NCI-H146 treated with DMSO at 0.1 percent for 48 hours (cell line): ENCODE data around the gene APBB1IP.
"Not testable (repeated sequence)": the region's sequence is repeated elsewhere in the genome, so short reads cannot be mapped to it uniquely, and the experiment has no call there.

Source experiments
- DNase-seq: peaks from one replicate; lab custom pipeline; 2025; ENCODE audit not compliant: unreplicated experiment; lab: John Stamatoyannopoulos, UW

APBB1IP gene

DNA sequence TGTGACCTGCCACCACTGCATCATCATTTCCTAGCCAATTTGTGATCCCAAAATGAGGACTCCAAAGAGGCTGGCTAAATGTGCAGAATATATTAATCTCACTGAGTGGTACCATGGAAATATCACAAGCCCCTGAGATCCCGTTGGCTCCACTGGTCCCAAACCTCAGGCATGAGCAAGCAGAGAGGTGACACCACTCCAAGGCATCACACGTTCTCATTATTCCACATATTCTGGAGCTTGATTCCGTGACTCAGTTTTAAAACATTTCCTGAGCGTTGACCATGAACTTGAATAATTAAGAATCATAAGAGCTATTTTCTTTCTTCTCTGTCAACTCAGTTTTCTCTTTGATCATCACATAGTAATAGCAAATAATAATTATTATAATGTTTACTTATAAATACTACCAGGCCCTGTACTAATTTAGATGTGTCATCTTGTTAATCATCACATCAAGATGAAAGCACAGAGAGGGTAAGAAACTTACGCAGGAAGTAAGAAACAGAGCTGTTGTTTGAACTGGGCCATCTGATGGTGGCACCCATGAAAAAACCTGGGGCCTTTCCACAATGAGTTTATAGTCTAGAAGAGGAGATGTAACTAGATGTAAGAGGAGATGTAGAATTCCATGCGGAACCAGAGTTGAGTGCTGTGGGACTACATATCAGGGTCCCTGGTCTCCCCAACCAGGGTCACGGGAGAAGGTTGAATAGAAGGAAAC is 3.5 kb downstream of the APBB1IP start:
- no peak for DNase-seq

DNA sequence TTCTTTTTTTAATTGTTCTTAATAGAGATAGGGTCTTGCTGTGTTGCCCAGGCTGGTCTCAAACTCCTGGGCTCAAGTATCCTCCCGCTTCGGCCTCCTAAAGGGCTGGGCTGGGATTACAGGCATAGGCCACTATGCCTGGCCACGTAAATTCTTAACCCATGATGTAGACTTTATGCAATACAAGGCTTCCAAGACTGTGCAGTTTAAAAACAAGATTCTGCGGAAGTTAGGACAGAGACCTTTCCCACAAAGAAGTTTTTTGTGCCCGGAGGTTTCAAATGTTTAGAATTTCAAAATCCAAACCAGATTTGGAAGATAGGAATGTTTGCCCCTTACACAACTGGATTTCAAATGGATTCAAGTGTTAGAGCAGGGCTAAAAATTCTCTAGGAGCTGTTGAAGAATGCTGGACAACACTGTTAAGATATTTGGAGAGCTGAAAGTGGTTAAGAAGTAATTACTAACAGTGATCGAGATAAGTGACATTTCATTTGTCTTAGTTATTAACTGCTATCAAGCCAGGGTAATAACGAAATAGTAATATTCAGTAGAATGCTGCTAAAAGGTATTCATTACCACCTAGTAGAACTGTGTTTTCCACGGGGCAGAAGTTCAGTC is 7.4 kb downstream of the APBB1IP start:
- DNase-seq = no peak

DNA sequence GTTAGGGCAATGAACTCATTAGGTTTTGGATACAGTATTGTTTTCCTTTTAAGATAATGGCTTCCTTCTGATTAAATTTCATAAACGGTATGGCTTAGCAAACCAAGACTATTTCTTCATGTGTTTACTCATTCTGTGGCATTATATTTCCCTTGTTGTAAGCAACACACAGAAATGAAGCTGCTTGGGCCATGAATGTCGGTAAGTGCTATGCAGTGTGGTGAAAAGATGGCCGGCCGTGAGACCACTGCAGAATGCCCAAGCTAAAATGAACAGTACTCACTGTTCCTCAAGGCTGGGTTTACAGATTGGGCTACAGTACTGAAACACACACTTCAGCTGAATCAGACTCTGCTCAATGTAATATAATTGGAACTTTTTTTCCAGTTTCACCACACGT is 8.1 kb downstream of the APBB1IP start:
- no peak for DNase-seq

DNA sequence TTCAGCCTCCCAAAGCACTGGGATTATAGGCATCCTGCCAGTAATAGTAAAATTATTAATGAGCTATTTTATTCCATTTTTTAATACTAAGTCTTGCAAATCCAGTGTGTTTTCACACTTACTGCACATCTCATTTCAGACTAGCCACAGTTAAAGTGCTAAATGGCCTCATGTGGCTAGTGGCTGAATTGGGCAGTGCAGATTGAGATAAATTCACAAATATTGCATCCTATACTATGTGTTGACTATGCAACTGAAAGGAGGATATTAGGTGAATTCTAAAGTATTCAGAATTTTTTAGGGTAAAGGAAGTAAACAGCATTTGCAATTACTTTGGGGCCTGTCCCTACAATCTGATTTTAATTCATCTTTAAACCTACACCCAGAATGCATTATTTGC is 10.2 kb downstream of the APBB1IP start:
- DNase-seq = no peak

DNA sequence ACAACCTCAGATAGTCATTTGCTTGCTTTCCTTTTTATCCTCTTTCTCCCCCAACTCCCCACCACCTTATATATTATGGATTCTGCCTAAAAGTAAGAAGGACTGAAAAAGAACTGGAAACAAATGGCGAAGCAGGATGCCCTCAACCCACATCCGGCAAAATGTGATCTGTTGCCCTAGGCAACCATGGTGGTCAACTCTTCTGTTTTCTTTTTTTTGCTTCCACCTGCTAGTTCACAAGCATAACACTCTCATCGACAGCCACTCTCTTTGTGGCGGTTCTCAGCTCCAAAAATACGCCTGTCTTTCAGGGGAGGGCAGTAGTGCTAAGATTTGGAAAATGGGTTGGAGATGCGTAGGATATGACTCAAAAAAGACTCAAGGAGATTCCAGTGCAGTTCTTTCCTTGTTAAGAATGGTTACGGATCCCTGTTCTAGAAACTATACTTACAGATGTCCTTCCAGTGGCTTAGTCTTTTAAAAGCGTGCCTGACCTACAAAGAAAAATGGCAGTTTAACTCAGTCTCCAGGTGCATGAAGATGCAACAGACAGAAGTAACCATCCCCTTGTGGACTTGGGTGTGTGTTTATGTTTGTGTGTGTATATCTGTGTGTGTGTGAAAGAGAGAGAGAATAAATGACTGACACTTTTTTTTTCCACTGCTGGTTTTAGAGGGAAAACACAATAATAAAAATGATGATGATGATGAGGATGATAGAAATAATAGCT is 10.7 kb downstream of the APBB1IP start:
- DNase-seq = no peak

DNA sequence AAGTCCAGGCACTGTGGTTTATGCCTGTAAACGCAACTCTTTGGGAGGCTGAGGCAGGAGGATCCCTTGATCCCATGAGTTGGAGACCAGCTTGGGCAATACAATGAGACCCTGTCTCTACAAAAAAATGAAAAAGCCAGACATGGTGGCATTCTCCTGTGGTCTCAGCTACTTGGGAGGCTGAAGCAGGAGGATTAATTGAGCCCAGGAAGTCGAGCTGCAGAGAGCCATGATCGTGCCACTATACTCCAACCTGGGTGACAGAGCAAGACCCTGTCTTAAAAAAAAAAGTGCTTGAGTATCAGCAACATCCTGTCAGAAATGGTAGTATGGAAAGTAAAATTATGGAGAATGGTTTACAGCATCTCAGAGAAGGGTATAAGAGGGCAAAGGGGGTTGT is 11.6 kb downstream of the APBB1IP start:
- no peak for DNase-seq

DNA sequence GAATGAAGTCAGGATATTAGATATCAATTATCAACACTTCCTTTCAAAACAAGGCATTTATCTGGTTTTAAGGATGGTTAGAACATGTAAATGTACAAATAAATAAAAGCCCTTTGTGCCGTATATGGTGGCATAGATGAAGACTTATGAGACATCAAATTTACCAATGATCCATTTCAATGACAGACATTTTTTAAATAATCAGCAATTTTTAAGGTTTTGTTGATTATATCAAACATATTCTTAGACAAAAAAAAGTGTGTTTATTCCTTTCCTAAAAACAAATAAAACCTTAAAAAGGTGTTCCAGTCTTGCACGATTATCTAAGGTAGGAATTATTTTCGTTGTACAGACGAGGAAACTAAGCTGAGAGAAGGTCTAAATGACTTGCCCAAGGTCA is 13.8 kb downstream of the APBB1IP start:
- DNase-seq = no peak

DNA sequence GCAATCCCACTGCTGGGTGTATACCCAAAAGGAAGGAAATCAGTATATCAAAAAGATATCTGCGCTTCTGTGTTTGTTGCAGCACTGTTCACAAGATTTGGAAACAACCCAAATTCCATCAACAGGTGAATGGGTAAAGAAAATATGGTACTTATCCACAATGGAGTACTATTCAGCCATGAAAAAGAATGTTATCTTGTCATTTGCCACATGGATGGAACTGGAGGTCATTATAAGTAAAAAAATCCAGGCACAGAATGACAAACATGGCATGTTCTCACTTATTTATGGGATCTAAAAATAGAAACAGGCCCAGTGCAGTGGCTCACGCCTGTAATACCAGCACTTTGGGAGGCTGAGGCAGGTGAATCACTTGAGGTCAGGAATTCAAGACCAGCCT is 15.7 kb downstream of the APBB1IP start:
- DNase-seq = no peak

DNA sequence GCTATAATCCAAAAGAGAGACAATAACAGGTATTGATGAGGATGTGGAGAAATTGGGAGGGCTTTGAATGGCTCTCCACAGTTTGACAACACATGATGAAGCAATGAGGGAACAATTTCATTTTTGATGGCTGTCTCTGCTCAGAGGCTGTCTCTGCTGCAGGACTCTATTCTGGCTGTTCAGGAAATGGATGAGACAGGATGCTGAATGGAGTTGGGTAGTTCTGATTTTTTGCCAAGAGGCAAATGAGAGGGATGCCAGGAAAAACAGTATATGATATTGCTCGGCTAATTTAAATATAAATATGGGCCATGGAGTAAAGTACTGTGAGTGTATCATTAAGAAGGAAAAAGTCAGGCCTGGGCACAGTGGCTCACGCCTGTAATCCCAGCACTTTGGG is 16.8 kb downstream of the APBB1IP start:
- no peak for DNase-seq

DNA sequence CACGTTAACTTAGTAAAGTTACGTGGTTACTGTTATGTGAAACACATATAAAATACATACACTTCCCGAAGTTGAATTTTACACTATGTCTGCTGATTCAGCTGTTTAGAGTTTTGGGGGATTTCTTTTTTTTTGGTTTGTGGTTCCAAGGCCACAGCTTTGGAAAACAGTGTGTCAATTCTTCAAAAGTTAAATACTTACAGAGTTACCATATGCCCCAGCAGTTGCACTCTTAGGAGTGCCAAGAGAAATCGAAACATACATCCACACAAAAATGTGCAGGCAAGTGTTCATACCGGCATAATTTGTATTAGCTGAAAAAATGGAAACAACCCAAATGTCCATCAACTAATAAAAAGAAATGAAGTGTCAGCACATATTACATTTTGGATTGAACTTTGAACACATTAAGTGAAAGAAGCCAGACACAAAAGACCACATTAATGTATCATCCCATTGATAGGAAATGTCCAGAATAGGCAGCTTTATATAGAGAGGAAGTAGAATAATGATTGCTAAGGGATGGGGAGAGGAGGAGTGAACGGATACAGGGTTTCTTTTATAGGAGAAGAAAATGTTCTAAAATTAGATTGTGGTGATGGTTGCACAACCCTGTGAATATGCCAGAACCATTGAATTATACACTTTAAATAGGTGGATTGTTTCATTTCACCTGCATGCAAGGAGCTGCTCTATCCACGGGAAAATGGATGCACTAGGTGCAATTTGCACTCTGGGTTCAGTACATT is 17.6 kb downstream of the APBB1IP start:
- DNase-seq = no peak

DNA sequence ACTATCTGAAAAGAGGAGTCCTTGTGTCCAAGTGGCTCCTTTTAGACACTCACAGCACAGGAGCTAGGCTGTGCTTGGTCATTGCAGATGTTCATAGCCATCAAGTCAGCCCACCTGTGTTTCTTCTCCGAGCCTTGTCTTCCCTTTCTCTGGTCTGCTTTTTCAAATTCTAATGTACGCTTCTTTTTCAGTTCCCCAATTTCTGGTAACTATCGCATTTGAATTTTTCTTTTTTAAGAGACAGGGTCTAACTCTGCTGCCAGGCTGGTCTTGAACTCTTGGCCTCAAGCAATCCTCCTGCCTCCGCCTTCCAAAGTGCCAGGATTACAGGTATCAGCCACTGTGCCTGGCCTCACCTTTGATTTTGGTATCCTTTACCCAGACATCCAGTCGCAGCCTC is 18.9 kb downstream of the APBB1IP start:
- no peak for DNase-seq

DNA sequence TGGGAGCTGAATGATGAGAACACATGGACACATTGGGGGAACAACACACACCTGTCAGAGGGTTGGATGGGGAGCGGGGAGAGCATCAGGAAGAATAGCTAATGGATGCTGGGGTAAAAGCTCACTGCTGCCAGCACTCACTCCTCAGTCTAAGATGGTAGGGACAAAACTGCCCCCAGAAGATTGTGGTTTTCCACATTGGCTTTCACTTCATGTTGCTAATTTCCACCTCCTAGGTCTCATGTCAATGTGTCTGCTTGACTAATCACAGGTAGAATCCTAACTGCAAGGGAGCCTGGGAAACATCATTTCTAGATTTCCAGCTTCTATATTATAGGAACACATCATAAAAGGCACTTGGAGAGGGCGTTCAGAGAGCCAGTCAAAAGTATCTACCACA is 22.6 kb downstream of the APBB1IP start:
- no peak for DNase-seq

DNA sequence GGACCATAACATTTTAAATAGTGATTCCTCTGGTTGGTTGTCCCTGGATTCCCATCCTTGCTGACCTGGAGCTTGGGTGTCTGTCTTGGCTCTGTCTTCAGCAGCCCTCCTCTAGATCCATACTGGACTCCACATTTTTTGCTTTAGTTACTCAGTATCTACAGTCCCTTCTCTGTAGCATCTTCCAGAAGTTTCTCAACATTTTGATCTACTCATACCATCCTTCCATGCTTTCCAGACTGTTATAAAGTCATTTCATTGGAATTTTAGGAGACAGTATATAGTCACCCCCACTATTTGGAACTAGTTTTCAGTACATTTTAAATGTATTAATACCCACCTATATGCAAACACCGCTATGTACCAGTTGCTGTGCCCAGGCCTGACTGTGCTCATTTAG is 25.8 kb downstream of the APBB1IP start:
- no peak for DNase-seq

DNA sequence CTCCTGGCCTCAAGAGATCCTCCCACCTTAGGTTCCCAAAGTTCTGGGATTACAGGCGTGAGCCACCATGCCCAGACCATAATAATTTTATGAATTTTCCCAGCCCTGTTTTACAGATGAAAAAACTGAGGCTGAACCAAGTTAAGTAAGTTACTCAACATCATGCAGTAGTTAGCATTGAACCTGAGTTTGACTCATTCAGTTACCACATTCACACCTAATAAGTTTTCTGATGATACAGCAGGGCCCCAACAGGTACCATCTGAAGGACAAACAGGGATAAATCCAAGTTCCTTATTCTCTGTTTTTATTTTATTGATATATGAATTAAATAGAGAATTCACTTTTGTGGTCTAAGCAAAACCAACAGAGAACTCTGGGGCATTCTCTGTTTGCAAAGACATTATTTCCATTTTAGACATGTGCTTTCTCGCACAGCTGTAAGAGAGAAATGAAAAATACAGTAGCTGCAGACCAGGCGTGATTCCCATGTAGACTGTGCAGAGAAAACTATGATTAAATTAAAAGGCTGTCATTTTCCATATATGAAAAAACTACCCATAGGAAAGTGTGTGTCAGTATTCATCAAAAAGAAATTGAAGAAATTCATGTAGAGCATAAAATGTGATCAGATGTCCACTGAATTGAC is 26.6 kb downstream of the APBB1IP start:
- no peak for DNase-seq

DNA sequence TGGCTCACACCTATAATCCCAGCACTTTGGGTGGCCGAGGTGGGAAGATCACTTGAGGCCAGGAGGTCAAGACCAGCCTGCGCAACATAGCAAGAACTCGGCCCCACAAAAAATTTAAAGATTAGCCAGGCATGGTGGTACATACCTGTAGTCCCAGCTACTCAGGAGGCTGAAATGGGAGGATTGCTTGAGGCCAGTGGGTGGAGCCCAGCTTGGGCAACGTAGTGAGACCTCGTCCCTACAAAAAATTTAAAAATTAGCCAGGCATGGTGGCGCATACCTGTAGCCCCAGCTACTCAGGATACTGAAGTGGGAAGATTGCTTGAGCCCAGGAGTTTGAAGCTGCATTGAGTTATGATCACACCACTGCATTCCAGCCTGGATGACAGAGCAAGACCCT is 28.4 kb downstream of the APBB1IP start:
- DNase-seq = not testable (repeated sequence)

DNA sequence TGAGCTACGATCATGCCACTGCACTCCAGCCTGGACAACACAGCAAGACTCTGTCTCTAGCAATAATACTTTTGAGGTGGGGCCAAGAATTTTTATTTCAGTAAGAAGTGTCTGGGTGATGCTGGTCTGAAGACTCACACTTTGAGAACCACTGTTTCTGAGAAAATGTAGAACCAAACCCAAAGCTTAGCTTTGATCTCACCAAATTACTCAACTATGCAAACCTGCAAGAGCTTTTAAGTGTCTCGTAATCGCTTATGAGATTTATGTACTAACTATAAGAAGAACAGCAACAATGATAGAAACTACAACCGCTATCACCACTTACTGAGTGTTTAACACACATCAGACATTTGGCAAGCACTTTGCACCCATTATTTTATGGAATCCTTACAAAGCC is 29.5 kb downstream of the APBB1IP start:
- no peak for DNase-seq

DNA sequence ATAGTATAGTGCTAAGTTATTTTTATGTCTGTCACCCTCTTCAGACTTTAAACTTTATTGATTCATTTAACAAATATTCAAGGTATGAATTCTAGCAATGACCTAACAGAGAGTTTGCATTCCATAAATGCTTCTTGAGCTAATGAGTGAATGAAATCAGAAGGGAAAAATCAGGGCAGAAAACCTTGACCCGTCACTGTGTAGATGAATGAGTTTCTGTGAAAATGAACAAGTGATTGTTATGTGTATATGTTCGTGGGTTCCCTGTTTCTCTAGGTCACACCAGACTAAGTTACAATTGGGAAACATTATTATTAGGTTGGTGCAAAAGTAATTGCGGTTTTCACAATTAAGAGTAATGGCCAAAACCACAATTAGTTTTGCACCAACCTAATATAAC is 30.1 kb downstream of the APBB1IP start:
- DNase-seq = no peak

DNA sequence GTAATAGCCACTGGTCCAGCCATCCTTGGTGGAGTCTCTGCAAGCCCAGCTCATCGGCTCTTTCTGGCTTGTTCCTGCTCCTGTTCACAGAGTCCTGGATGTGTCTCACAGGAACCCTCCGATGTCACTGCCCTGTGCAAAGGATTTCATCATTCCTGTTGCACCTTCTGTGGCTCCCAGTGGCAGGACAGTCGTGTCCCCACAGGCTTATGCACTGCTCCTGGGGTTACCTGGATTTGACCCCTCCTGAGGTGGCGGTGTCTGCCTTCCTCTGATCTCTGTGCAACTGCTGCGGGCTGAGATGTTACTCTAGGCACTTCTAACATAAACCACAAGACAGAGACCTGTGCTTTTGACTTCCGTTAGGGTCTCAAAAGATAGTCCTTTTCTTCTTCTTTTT is 30.6 kb downstream of the APBB1IP start:
- DNase-seq = no peak

DNA sequence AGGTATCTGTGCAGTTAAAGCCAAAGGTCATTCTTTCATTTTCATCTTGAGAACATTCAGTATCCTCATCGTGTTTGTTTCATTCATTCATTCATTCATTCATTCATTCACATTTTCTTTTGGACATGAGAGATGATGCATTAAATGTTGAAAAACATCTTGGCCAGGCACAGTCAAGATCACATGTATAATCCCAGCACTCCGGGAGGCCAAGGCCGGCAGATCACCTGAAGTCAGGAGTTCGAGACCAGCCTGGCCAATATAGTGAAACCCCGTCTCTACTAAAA is 34.3 kb downstream of the APBB1IP start:
- no peak for DNase-seq

DNA sequence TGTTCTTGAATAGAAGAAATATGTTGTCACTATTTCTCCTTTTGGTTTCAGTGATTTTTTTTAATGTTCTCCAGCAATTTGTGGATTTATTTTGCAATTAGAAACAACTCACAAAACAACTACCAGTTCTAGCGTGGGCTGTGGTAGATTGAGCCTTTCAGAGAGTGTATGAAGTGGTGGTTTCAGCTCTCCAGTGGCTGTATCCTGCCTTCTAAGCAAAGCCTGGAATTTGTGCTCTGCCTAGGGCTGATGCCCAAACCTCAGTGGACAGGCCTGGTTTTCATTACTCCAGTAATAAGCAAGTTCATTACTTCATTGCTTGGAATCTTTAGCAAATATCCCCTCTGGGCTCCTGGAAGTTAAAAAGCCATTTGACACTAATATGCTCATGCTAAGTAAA is 35.9 kb downstream of the APBB1IP start:
- no peak for DNase-seq

DNA sequence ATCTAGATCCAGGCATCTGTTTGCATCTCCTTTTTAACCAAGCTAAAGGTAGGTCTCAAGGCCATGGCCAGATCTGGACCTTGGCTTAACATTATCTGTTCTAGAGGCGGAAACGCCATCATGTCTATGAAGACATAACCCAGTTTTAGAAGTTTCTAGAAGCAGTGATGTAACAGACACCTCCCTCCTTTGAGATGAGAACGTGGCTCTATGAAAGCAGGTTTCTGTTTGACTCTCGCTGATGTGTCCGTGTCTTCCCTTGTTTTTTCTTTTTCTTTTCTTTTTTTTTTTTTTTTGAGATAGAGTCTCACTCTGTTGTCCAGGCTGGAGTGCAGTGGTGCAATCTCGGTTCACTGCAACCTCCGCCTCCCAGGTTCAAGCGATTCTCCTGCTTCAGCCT is 36.7 kb downstream of the APBB1IP start:
- DNase-seq = not testable (repeated sequence)
